GM12878 (cell line): ENCODE data around the gene PSPN.
"Not testable (repeated sequence)": the region's sequence is repeated elsewhere in the genome, so short reads cannot be mapped to it uniquely, and the experiment has no call there.

Experiments used
- CTCF ChIP-seq, 3 experiments: IDR thresholded peaks in 2 of 3; conservative IDR thresholded peaks in 1 of 3; 2 replicates each; pipeline ENCODE4 v1.5.1; 2011; ENCODE audit warnings: low read depth in 3 of 3, low read length in 3 of 3, mild to moderate bottlenecking in 3 of 3, control low read depth in 2 of 3, moderate library complexity in 2 of 3, inconsistent platforms in 1 of 3, mixed read lengths in 1 of 3; ENCODE audit not compliant: control insufficient read depth in 2 of 3, insufficient read depth in 1 of 3; ENCODE audit errors: extremely low read depth in 1 of 3
- DPF2 ChIP-seq: fragments of 450-650 bp; IDR thresholded peaks from 2 replicates; pipeline ENCODE4 v1.6.1; 2017; ENCODE audit warnings: mild to moderate bottlenecking
- NBN ChIP-seq: fragments of 450-650 bp; IDR thresholded peaks from 2 replicates; pipeline ENCODE4 v1.6.1; 2016
- POLR2A ChIP-seq: IDR thresholded peaks from 2 replicates; pipeline ENCODE4 v1.6.1; 2011; ENCODE audit warnings: low read depth, mild to moderate bottlenecking, low read length
- ZNF592 ChIP-seq: fragments of 450-650 bp; IDR thresholded peaks from 2 replicates; pipeline ENCODE4 v1.6.1; 2017; ENCODE audit warnings: mild to moderate bottlenecking, moderate library complexity

GRCh38 chr19:6355321-6356040 is 20.3 kb downstream of the PSPN start:
- TF ChIP-seq ZNF592; POLR2A; DPF2; NBN; CTCF (IDR thresholded peaks at IDR 0.05 in 2 of 3, conservative IDR thresholded peaks at IDR 0.05 in 1 of 3; ENCODE audit: control insufficient read depth in 2 of 3, extremely low read depth in 1 of 3, insufficient read depth in 1 of 3, low read depth in 3 of 3, low read length in 3 of 3): not testable (repeated sequence)
